Amniotic stem cell (primary cell): ENCODE results near the gene SCLY.

Source experiments
- DNase-seq: peaks from one replicate; lab custom pipeline; 2025; lab: John Stamatoyannopoulos, UW

SCLY gene

GRCh38 chr2:238097988-238098871 lies 37.4 kb downstream of the SCLY start:
- DNase-seq: no peak

DNA sequence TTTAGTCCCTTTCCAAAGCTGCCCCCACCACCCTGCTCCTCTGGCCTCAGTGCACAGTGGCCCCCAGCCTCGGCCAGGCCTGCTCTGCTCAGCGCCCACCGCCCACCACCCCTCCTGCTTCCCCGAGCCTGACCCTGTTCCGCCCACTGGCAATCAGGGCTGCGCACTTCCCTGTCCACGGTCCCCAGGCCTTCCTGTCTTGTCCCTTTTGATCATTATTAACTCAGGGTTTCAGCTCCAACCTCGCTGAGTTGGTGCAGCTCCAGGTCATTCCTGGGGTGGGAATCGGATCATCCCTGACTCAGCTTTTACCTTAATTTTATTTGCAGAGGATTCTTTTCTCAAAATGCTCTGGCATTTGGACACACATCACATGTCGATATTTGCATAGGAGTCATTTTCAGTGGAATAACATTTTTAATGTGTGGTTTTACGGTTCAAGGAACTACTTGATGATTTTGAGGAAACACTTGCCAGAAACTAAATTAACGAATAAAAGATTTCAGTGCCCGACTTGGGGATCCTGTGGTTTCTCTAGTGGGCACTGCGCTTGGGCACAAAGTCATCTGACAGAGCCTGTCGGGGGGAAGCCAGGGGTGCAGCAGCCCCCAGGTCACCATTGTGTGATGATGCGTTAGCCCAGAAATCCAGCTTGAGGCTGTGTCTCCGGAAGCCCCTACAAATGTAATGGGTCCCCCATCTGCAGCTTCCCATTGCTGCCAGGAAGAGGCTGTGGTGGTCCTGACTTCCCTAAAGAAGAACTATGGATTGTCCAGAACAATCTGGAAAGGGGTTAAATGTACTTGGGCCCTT lies 38.3 kb downstream of the SCLY start:
- DNase-seq: no peak

- no peak for DNase-seq
Measured at GRCh38 chr2:238099714-238100048, 38.9 kb downstream of the SCLY start.

- DNase-seq: no peak
Measured at GRCh38 chr2:238100049-238100820, 39.4 kb downstream of the SCLY start, which contains the start of gene ESPNL. Gene ESPNL, plus strand, starts transcription at chr2:238100340. Its CDS starts 80 bp downstream, at chr2:238100420.

DNA sequence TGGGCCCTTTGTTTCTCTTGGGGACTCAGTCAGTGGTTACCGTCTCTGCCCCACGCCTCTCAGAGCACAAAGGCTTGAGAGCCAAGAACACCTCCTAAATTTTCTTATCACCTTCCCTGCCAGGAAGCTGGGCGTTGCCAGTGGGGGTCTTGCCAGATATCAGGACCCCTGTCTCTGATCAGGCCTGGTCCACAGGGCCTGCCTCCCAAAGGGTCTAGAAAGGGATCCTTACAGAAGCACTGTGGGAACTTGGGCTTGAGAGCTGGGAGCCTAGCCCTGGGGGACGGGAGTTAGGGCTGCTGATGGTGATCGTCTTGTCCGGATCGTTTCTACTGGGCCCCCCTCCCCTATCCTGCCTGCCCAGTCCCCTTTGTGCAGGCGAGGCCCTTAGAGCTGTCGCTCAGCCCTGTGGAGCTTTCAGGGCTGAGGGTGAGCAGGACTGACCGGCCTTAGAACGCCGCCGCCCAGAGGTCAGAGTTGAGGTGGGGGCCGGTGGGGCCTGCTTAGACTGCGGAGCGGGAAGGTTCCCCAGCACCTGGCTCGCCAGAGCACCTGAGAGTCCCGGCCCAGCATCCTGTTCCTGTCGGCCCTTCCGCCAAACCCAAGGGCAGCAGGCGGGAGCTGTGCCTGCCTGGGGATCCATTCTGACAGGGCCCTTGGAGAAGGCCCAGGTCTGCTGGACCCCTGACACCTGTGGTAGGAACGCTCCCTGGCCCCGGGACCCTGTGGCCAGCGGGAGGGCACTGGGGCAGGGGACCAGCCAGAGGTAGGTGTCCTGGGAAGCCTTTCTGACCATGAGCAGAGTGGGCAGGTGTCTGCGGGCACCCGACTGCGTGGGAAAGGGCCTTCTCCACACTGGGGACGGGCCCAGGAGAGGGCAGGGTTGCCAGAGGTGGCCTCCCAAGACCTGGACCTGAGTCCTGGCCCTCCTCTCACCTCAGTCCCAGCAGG lies 40.3 kb downstream of the SCLY start:
- DNase-seq: no peak

GRCh38 chr2:238101891-238102841 lies 41.4 kb downstream of the SCLY start:
- no peak for DNase-seq

GRCh38 chr2:238102865-238103264 lies 42.1 kb downstream of the SCLY start:
- no peak for DNase-seq

GRCh38 chr2:238103465-238104225 lies 42.8 kb downstream of the SCLY start:
- no peak for DNase-seq

DNA sequence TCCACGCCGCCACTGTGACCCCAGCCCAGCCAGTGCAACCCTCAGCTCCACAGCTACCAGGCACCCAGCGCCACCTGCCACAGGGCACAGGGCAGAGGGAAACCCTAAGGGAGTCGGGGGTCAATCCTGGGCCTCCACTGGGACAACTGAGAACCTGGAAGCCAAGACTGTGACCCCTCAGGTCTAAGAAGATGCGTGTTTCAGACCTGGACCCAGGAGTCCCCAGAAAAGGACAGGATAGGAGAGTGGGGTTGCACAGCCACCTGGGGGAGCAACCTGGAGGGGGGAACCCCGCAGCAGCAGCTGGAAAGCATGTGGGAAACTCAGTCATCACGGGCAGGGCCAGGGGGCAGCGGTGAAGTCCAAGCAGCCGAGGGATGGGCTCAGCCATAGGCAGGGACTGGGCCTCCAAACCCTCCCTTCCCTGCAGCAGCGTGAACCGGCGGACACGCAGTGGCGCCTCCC lies 43.5 kb downstream of the SCLY start:
- DNase-seq: no peak

- no peak for DNase-seq
Measured at GRCh38 chr2:238104691-238105371, 44.0 kb downstream of the SCLY start.

GRCh38 chr2:238105506-238106338 lies 44.9 kb downstream of the SCLY start:
- DNase-seq: no peak

- DNase-seq: no peak
Measured at GRCh38 chr2:238106339-238106697, 45.5 kb downstream of the SCLY start.

DNA sequence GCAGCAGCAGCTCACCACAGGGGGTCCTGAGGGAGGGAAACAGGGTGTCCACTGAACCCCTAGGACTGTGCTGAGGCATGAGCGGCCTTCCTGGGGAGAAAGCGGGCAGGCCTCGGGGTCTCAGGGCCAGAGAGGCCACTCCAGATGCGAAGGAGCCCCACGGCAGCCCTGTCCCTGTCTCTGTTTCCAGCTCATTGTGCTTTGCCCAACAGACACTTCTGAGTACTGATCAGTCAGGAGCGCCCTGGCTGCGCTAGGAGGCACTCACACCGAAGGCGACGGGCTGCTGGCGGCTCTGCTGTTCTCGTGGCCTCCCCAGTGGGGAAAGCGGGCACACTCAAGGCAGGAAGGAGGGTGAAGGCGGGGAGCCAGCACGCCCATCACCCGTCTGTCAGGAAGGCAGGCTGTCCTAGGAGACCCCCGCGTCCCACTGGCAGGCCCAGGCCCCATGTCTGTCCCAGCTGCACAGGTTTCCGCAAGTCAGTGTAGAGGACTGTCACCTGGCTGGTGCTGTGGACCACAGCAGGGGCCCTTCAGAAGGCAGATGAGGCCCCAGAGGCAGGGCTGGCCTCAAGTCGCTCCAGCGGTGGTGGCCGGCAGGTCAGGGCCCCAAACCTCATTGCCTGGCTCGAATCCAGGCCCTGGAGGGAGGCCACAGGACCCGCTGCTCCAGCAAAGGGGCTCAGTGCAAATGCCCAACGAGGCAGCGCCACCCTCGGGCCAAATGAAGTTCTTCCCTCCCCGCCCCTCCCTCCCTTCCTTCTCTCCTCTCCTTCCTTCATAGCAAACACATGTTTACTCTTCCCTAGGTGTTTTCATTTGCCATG lies 46.1 kb downstream of the SCLY start:
- no peak for DNase-seq

DNA sequence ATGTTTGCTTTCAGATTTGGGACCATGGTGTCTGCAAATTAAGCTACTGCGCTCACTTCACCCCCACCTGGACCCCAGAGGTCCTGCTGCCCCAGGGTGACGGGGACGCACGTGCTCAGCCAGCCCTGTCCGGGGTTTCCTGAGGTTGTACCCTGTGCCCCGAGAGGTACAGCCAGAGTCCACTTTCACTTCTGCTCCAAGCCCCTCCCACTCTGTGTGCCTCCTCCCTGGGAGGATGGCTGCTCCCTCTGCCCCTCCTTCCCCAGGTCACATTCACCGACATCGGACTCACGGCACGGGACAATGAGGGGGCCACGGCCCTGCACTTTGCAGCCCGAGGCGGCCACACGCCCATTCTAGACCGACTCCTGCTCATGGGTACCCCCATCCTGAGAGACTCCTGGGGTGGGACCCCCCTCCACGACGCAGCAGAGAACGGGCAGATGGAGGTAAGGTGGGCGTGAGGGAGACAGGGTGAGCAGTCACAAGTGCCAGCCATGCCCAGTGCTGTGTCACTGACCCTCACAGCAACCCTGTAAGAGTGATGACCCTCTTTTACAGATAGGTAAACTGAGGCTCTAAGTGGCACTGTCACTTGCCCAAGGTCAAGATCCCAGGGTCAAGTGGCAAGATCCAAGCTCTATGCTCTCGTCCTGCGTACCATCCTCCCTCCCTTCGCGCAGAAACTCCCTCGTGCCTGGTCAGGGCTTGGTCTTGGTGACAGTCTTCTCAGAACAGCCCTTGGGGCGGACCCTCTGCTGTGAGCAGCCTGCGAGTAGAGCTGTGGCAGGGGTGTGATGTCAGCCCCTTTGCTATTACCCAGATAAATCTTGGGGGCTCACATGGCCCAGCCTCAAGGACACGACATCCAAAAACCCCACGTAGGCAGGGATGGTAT lies 47.0 kb downstream of the SCLY start:
- no peak for DNase-seq

- DNase-seq: no peak
Measured at GRCh38 chr2:238108423-238109183, 47.8 kb downstream of the SCLY start.
